Activated T-helper 2 cell treated with anti-CD3 and anti-CD28 coated beads, Interferon-gamma antibody, Interleukin-2, Interleukin-4, amounts not matched to agents 10 μg/mL and 5 μg/mL and 100 μg/mL, durations not matched to agents 14 hours and 24 hours and 36 hours (primary cell): Measurements from ENCODE around the gene CCDC102A. TPM values are rescaled to one million over a fixed set of nuclear protein-coding genes. Genes with fewer than 3 reads are reported as not detected.
"Not testable (repeated sequence)": the region's sequence is repeated elsewhere in the genome, so short reads cannot be mapped to it uniquely, and the experiment has no call there.

Experiments used
- DNase-seq: peaks from one replicate; pipeline ENCODE4 v3.0.0; 2021; ENCODE audit warnings: low spot score
- H3K27ac Mint-ChIP-seq: one replicate; pipeline ENCODE4 v1.8.0; 2021; ENCODE audit warnings: mixed read lengths
- H3K27me3 Mint-ChIP-seq: one replicate; pipeline ENCODE4 v1.8.0; 2021; ENCODE audit warnings: low read depth, mixed read lengths
- H3K36me3 Mint-ChIP-seq: one replicate; pipeline ENCODE4 v1.8.0; 2021; ENCODE audit warnings: low read depth, mixed read lengths
- H3K4me1 Mint-ChIP-seq: one replicate; pipeline ENCODE4 v1.8.0; 2021; ENCODE audit warnings: low read depth, mixed read lengths
- H3K4me3 Mint-ChIP-seq: one replicate; pipeline ENCODE4 v1.8.0; 2021; ENCODE audit warnings: low read depth, mild to moderate bottlenecking, moderate library complexity, mixed read lengths
- H3K9me3 Mint-ChIP-seq: one replicate; pipeline ENCODE4 v1.8.0; 2021; ENCODE audit warnings: mixed read lengths
- intact Hi-C: fragments of 100-400 bp; cut with micrococcal nuclease; formaldehyde crosslinking; loops from one replicate; pipeline ENCODE4 v1.15.1; 2023
- total RNA-seq: library from RNA; stranded (reverse); gene quantifications from 2 replicates; pipeline ENCODE4 v1.2.3, GENCODE V29; 2022

Gene CCDC102A
- total RNA-seq, 1 donor from 2014 or later, result 6.8 TPM

GRCh38 chr16:57509231-57509923 is 27.0 kb downstream of the CCDC102A start:
- H3K27ac Mint-ChIP-seq, result no peak overlapping the region
- no peaks in the 10 kb centered on the region for H3K27me3 Mint-ChIP-seq
- intact Hi-C loops, result no loop called here
- no peak overlapping the region for H3K4me3 Mint-ChIP-seq
- H3K36me3 Mint-ChIP-seq, result no peaks in the 10 kb centered on the region
- H3K4me1 Mint-ChIP-seq, result no peaks in the 10 kb centered on the region
- no peaks in the 10 kb centered on the region for H3K9me3 Mint-ChIP-seq
- no peak for DNase-seq

GRCh38 chr16:57508035-57508425 is 28.3 kb downstream of the CCDC102A start:
- no peak overlapping the region for H3K27ac Mint-ChIP-seq
- intact Hi-C loops, result no loop called here
- H3K36me3 Mint-ChIP-seq, result no peaks in the 10 kb centered on the region
- DNase-seq, result no peak
- H3K27me3 Mint-ChIP-seq, result no peaks in the 10 kb centered on the region
- H3K4me3 Mint-ChIP-seq, result no peak overlapping the region
- no peaks in the 10 kb centered on the region for H3K9me3 Mint-ChIP-seq
- H3K4me1 Mint-ChIP-seq, result no peaks in the 10 kb centered on the region

- intact Hi-C loops, result no loop called here
- Mint-ChIP-seq H3K9me3 (no peaks in the 10 kb centered on the region), H3K4me1 (no peaks in the 10 kb centered on the region), H3K4me3 (no peak overlapping the region), H3K27me3 (no peaks in the 10 kb centered on the region), H3K36me3 (no peaks in the 10 kb centered on the region), H3K27ac (no peak overlapping the region)
- DNase-seq, result no peak
These were observed 29.0 kb downstream of the CCDC102A start for GRCh38 chr16:57507136-57508034.

- Mint-ChIP-seq H3K4me1 (peaks cover 11% of the 10 kb centered on the region), H3K9me3 (no peaks in the 10 kb centered on the region), H3K27ac (no peak overlapping the region), H3K36me3 (no peaks in the 10 kb centered on the region), H3K4me3 (no peak overlapping the region), H3K27me3 (no peaks in the 10 kb centered on the region)
- intact Hi-C loops, result no loop called here
- DNase-seq, result no peak
These were observed 31.2 kb downstream of the CCDC102A start for GRCh38 chr16:57505169-57505568.

- H3K27ac Mint-ChIP-seq, result no peak overlapping the region
- H3K27me3 Mint-ChIP-seq, result no peaks in the 10 kb centered on the region
- H3K4me1 Mint-ChIP-seq, result peaks cover 11% of the 10 kb centered on the region
- intact Hi-C loops, result no loop called here
- no peaks in the 10 kb centered on the region for H3K9me3 Mint-ChIP-seq
- no peaks in the 10 kb centered on the region for H3K36me3 Mint-ChIP-seq
- no peak for DNase-seq
- H3K4me3 Mint-ChIP-seq, result no peak overlapping the region
These were observed 31.9 kb downstream of the CCDC102A start for GRCh38 chr16:57504491-57504890.

GRCh38 chr16:57504001-57504400 is 32.4 kb downstream of the CCDC102A start:
- no peaks in the 10 kb centered on the region for H3K36me3 Mint-ChIP-seq
- no peaks in the 10 kb centered on the region for H3K27me3 Mint-ChIP-seq
- no peaks in the 10 kb centered on the region for H3K9me3 Mint-ChIP-seq
- H3K4me3 Mint-ChIP-seq, result no peak overlapping the region
- intact Hi-C loops, result no loop called here
- H3K27ac Mint-ChIP-seq, result no peak overlapping the region
- no peak for DNase-seq
- H3K4me1 Mint-ChIP-seq, result peaks cover 11% of the 10 kb centered on the region

- peaks cover 11% of the 10 kb centered on the region for H3K4me1 Mint-ChIP-seq
These were observed 33.0 kb downstream of the CCDC102A start for GRCh38 chr16:57503366-57503765.

GRCh38 chr16:57502048-57502775 is 34.2 kb downstream of the CCDC102A start:
- no peak overlapping the region for H3K4me3 Mint-ChIP-seq
- H3K36me3 Mint-ChIP-seq, result no peaks in the 10 kb centered on the region
- no peaks in the 10 kb centered on the region for H3K9me3 Mint-ChIP-seq
- no peak for DNase-seq
- intact Hi-C loops, result no loop called here
- peaks cover 11% of the 10 kb centered on the region for H3K4me1 Mint-ChIP-seq
- no peaks in the 10 kb centered on the region for H3K27me3 Mint-ChIP-seq
- no peak overlapping the region for H3K27ac Mint-ChIP-seq

More at GRCh38 chr16:57503366-57503765, 33.0 kb downstream of the CCDC102A start:
- Mint-ChIP-seq H3K27me3 (no peaks in the 10 kb centered on the region), H3K4me3 (no peak overlapping the region), H3K36me3 (no peaks in the 10 kb centered on the region), H3K27ac (no peak overlapping the region), H3K9me3 (no peaks in the 10 kb centered on the region)
- no peak for DNase-seq
- intact Hi-C loops, result no loop called here

- H3K36me3 Mint-ChIP-seq, result no peaks in the 10 kb centered on the region
- no peaks in the 10 kb centered on the region for H3K27me3 Mint-ChIP-seq
- intact Hi-C loops, result no loop called here
- no peak for DNase-seq
- H3K4me1 Mint-ChIP-seq, result peaks cover 11% of the 10 kb centered on the region
- H3K9me3 Mint-ChIP-seq, result no peaks in the 10 kb centered on the region
- H3K4me3 Mint-ChIP-seq, result no peak overlapping the region
- H3K27ac Mint-ChIP-seq, result no peak overlapping the region
These were observed 34.9 kb downstream of the CCDC102A start for GRCh38 chr16:57501492-57501891.

GRCh38 chr16:57500578-57501111 is 35.7 kb downstream of the CCDC102A start:
- no peaks in the 10 kb centered on the region for H3K27me3 Mint-ChIP-seq
- intact Hi-C loops, result no loop called here
- no peaks in the 10 kb centered on the region for H3K9me3 Mint-ChIP-seq
- H3K27ac Mint-ChIP-seq, result no peak overlapping the region
- H3K4me1 Mint-ChIP-seq, result peaks cover 11% of the 10 kb centered on the region
- DNase-seq, result no peak
- no peaks in the 10 kb centered on the region for H3K36me3 Mint-ChIP-seq
- no peak overlapping the region for H3K4me3 Mint-ChIP-seq

- not testable (repeated sequence) for H3K27ac Mint-ChIP-seq
These were observed 36.4 kb downstream of the CCDC102A start for GRCh38 chr16:57499941-57500340.

GRCh38 chr16:57498031-57498430 is 38.3 kb downstream of the CCDC102A start:
- H3K36me3 Mint-ChIP-seq, result no peaks in the 10 kb centered on the region

More at GRCh38 chr16:57499941-57500340, 36.4 kb downstream of the CCDC102A start:
- intact Hi-C loops, H3K36me3 Mint-ChIP-seq, H3K4me3 Mint-ChIP-seq, H3K27me3 Mint-ChIP-seq, H3K9me3 Mint-ChIP-seq, DNase-seq: not testable (repeated sequence)
- H3K4me1 Mint-ChIP-seq, result peaks cover 11% of the 10 kb centered on the region

More at GRCh38 chr16:57498031-57498430, 38.3 kb downstream of the CCDC102A start:
- H3K27me3 Mint-ChIP-seq, result peaks cover 5% of the 10 kb centered on the region
- no peak overlapping the region for H3K27ac Mint-ChIP-seq
- H3K4me1 Mint-ChIP-seq, result peaks cover 11% of the 10 kb centered on the region
- H3K4me3 Mint-ChIP-seq, result no peak overlapping the region
- no peaks in the 10 kb centered on the region for H3K9me3 Mint-ChIP-seq
- no peak for DNase-seq
- intact Hi-C loops, result no loop called here
